Adrenal gland (tissue), 5 donors: ENCODE data around the gene TTLL11.

ENCODE experiments used
- POLR2A ChIP-seq, 2 donors: fragments of 450-650 bp; IDR thresholded peaks; one replicate each; pipeline ENCODE4 v1.6.1; 2017; ENCODE audit warnings: antibody characterized with exemption in 2 of 2, mild to moderate bottlenecking in 2 of 2, moderate library complexity in 1 of 2
- TF ChIP-seq, protein P1 (sequence below), 6 experiments: fragments of 450-650 bp in 4 of 6; fragments of 200-600 bp in 2 of 6; sonication (generic) in 1 of 6; IDR thresholded peaks; 1 replicate in 5 of 6; 2 replicates in 1 of 6; pipeline versions ENCODE4 v1.5.1 to v1.8.0; 2016 to 2021; ENCODE audit warnings: antibody characterized with exemption in 6 of 6, mild to moderate bottlenecking in 2 of 6, moderate library complexity in 1 of 6
- donor health status: DM: no; HTN: no; CAD: no.

DNA sequence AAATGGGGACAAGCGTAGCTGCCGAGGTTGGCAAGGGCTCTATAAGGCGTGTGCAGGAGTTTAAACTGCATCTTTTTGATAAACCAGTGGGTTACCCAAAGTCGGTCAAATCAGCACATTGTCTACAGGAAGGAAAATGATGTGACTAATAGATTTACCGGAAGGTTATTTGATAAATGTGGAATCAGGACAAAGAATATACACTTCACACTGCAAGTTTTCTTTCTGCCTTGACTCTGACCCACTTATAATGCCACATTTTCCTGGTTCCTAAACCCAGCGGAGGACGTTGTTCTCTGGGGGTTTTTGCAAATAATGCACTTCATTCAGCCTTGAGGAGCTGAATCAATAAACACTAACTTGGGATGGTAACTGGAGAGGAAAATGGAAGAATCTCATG is 76.8 kb downstream of the TTLL11 start:
- TF ChIP-seq, protein P1, sequence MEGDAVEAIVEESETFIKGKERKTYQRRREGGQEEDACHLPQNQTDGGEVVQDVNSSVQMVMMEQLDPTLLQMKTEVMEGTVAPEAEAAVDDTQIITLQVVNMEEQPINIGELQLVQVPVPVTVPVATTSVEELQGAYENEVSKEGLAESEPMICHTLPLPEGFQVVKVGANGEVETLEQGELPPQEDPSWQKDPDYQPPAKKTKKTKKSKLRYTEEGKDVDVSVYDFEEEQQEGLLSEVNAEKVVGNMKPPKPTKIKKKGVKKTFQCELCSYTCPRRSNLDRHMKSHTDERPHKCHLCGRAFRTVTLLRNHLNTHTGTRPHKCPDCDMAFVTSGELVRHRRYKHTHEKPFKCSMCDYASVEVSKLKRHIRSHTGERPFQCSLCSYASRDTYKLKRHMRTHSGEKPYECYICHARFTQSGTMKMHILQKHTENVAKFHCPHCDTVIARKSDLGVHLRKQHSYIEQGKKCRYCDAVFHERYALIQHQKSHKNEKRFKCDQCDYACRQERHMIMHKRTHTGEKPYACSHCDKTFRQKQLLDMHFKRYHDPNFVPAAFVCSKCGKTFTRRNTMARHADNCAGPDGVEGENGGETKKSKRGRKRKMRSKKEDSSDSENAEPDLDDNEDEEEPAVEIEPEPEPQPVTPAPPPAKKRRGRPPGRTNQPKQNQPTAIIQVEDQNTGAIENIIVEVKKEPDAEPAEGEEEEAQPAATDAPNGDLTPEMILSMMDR (IDR thresholded peaks at IDR 0.05) = no peak
- no peak for TF ChIP-seq POLR2A (IDR thresholded peaks at IDR 0.05)
